H1 (cell line): ENCODE data around the gene SPECC1. TPM values are rescaled to one million over a fixed set of nuclear protein-coding genes. Genes with fewer than 3 reads are reported as not detected.

Experiments
- ATF3 ChIP-seq: IDR thresholded peaks from 2 replicates; pipeline ENCODE4 v1.6.1; 2011; ENCODE audit warnings: low read depth, mild to moderate bottlenecking, low read length; ENCODE audit not compliant: insufficient read depth
- FOSL1 ChIP-seq: IDR thresholded peaks from 2 replicates; pipeline ENCODE4 v1.6.1; 2011; ENCODE audit warnings: mild to moderate bottlenecking, low read depth, low read length, moderate library complexity; ENCODE audit not compliant: insufficient read depth
- SRF ChIP-seq: IDR thresholded peaks from 2 replicates; pipeline ENCODE4 v1.6.1; 2011; ENCODE audit warnings: mild to moderate bottlenecking, low read depth, low read length, moderate library complexity
- USF2 ChIP-seq: IDR thresholded peaks from 2 replicates; pipeline ENCODE4 v1.6.1; 2011; ENCODE audit warnings: low read length, improper control_type of control experiment
- polyA plus RNA-seq, 7 experiments: library from polyadenylated mRNA; depleted of rRNA in 3 of 7; stranded (reverse) in 5 of 7; unstranded in 2 of 7; fragments of >200 nt in 5 of 7; fragments of 200-250 nt in 2 of 7; gene quantifications; 1 replicate in 5 of 7; 2 replicates in 1 of 7; 4 replicates in 1 of 7; pipeline versions ENCODE4 v1.2.1 to v1.2.3, GENCODE V29; 2011 to 2013; ENCODE audit warnings: missing spikeins in 2 of 7, mixed read lengths in 2 of 7
- total RNA-seq: library from RNA; stranded (reverse); fragmentation: NEBNext Ultra II Directional; extraction: Animal tissue kit (Norgen Biotek cat#: 25700); gene quantifications from 2 replicates; pipeline ENCODE4 v1.2.1, GENCODE V29; 2021

SPECC1 gene
- total and polyA plus RNA-seq, 2 of the 8 experiments (the other 6 are each of a cell fraction or from before 2014, with no cell fraction given), result 35.8 to 87.9 TPM

- TF ChIP-seq USF2 (no peak), SRF (no peak), FOSL1 (no peak), ATF3 (no peak)
Measured at GRCh38 chr17:20190605-20191004, 181.4 kb downstream of the SPECC1 start (continued).
